Measurements from ENCODE around the gene KAZN.

Gene KAZN

DNA sequence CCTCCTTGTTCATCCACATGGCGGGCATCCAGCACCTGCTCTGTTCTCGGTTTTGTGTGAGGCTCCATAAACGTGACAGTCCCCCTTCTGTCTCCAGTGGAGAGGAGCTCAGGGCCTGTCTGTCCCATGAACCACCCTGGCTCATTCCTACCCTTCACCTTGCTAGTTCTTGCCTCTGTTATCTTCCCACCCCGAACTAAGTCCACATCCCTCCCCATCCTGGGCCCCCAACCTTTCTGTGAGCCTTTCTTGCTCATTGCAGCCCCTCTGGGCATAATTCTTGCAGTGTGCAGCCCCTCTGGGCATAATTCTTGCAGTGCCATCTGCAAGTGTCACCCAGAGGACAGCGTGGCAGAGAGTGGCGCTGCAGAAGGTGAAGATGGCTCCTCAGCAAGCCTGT is 338.3 kb downstream of the KAZN start (continued):
- no peak for TF ChIP-seq PPARA (CRISPR knock-in tag; IDR thresholded peaks at IDR 0.05; ENCODE audit: borderline replicate concordance)

DNA sequence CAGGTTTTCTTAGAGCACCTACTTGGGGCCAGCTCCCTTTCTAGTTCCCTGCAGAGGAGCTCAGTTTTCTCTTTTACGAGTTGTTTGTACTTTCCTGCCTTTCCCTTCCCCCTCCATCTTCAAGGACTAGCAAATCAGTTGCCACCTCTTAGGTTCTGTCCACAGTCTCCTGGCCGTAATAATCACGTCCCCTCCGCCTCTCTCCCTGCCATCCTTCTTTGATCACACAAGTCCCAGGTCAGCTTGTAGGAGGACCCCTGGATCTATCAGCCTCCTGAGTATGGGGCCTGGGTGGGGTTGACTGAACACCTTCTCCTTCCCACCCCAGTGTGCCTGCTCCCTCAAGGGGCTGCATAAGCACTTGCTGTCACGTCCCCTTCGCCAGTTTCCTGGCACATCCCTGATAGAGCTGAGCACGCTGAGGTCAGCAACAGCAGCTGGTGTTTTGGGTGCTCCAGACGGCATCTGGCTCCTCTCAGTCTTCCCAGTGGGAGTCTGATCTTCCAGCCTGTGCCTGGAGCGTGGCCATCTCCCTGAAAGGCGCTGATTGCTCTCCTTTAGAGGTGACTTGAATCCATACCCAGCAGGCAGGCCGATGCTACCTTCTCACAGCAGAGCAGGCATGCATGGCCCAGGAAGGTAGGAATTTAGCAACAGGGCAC is 338.9 kb downstream of the KAZN start:
- no peak for ATAC-seq
- no peak for TF ChIP-seq ZNF8 (CRISPR knock-in tag; IDR thresholded peaks at IDR 0.05)
- 0 out of 2 replicates have a peak, but pooled peaks have one; percentile 20 for TF ChIP-seq TCF4 (CRISPR knock-in tag; IDR thresholded peaks at IDR 0.05; ENCODE audit: borderline replicate concordance)

DNA sequence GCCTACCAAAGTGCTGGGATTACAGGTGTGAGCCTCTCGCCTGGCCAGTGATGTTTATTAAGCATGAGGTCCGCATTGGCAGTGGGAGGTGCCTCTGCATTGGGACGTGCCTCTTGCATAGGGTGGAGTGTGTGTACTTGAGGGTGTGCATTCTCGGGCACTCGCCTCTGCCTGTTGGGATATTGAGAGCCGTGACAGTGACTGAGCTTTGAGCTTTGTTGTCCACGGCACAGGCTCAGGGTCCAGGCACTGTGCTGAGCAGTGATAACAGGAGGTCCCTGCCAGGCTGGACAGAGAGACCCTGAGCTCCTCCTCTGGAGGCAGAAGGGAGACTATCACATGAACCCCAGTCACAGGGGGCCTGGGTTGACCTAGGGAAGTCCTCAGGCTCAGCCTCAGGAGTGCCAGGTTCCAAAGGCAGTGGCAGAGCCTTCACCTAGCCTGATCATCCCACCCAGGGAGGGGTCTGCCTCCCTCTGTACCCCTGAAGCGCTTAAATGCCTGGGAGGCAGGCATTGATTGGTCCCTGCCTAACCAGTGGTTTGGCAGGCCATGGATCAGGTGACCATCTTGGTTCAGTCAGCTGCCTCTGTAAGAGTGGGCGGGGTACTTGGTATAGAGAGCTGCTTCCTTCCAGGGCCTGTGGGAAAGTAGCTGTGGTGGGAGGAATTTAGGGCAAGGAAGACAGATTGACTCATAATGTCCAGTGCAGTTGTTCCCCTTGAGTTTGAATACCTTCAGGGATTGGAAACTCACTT is 341.2 kb downstream of the KAZN start:
- peak; percentile 33 for ATAC-seq
- no peak for TF ChIP-seq ZC3H10 (CRISPR knock-in tag; IDR thresholded peaks at IDR 0.05)
- TF ChIP-seq TCF4 (CRISPR knock-in tag; IDR thresholded peaks at IDR 0.05; ENCODE audit: borderline replicate concordance), result no peak
- no peak for TF ChIP-seq ESRRG (CRISPR knock-in tag; IDR thresholded peaks at IDR 0.05)
- no peak for TF ChIP-seq CSDC2 (CRISPR knock-in tag; IDR thresholded peaks at IDR 0.05)
- TF ChIP-seq, protein P1, sequence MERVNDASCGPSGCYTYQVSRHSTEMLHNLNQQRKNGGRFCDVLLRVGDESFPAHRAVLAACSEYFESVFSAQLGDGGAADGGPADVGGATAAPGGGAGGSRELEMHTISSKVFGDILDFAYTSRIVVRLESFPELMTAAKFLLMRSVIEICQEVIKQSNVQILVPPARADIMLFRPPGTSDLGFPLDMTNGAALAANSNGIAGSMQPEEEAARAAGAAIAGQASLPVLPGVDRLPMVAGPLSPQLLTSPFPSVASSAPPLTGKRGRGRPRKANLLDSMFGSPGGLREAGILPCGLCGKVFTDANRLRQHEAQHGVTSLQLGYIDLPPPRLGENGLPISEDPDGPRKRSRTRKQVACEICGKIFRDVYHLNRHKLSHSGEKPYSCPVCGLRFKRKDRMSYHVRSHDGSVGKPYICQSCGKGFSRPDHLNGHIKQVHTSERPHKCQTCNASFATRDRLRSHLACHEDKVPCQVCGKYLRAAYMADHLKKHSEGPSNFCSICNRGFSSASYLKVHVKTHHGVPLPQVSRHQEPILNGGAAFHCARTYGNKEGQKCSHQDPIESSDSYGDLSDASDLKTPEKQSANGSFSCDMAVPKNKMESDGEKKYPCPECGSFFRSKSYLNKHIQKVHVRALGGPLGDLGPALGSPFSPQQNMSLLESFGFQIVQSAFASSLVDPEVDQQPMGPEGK (CRISPR knock-in tag; IDR thresholded peaks at IDR 0.05; ENCODE audit: borderline replicate concordance), result no peak
- TF ChIP-seq ZNF8 (CRISPR knock-in tag; IDR thresholded peaks at IDR 0.05), result no peak

DNA sequence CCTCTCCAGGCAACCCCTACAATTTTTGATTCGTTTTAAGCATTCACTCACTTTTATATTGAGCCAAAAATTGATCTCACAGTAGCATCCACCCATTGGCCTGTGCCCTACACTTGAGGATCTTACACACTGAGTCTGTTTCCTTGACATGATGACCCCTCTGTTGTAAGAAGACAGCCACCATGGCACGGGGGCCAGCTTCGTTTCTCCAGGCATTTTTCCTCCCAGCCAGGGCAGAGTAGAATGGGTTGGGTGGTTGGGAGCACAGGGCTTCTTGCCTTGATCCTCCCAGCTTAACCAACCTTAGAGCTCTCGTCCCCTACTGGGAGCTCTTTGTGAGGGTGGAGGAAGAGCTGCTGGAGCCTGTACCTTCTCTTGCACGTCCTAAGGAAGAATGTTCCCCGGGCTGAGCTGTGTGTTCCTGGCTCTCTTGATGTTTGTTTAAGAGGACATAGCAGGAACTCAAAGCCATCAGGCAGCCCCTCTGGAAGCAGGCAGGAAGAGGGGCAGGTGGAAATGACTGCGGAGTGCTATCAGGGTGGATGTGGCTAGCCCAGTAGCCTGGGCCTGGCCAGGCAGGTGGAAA is 341.9 kb downstream of the KAZN start:
- TF ChIP-seq, protein P1 (CRISPR knock-in tag; IDR thresholded peaks at IDR 0.05; ENCODE audit: borderline replicate concordance), result no peak
- TF ChIP-seq TOX (CRISPR knock-in tag; IDR thresholded peaks at IDR 0.05; ENCODE audit: borderline replicate concordance), result no peak
- TF ChIP-seq, protein P2, sequence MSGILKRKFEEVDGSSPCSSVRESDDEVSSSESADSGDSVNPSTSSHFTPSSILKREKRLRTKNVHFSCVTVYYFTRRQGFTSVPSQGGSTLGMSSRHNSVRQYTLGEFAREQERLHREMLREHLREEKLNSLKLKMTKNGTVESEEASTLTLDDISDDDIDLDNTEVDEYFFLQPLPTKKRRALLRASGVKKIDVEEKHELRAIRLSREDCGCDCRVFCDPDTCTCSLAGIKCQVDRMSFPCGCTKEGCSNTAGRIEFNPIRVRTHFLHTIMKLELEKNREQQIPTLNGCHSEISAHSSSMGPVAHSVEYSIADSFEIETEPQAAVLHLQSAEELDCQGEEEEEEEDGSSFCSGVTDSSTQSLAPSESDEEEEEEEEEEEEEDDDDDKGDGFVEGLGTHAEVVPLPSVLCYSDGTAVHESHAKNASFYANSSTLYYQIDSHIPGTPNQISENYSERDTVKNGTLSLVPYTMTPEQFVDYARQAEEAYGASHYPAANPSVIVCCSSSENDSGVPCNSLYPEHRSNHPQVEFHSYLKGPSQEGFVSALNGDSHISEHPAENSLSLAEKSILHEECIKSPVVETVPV (CRISPR knock-in tag; IDR thresholded peaks at IDR 0.05), result no peak
- TF ChIP-seq OSR1 (CRISPR knock-in tag; IDR thresholded peaks at IDR 0.05), result no peak
- no peak for TF ChIP-seq ZNF8 (CRISPR knock-in tag; IDR thresholded peaks at IDR 0.05)
- no peak for TF ChIP-seq TCF4 (CRISPR knock-in tag; IDR thresholded peaks at IDR 0.05; ENCODE audit: borderline replicate concordance)
- no peak for TF ChIP-seq ESRRG (CRISPR knock-in tag; IDR thresholded peaks at IDR 0.05)
- TF ChIP-seq, protein P3, sequence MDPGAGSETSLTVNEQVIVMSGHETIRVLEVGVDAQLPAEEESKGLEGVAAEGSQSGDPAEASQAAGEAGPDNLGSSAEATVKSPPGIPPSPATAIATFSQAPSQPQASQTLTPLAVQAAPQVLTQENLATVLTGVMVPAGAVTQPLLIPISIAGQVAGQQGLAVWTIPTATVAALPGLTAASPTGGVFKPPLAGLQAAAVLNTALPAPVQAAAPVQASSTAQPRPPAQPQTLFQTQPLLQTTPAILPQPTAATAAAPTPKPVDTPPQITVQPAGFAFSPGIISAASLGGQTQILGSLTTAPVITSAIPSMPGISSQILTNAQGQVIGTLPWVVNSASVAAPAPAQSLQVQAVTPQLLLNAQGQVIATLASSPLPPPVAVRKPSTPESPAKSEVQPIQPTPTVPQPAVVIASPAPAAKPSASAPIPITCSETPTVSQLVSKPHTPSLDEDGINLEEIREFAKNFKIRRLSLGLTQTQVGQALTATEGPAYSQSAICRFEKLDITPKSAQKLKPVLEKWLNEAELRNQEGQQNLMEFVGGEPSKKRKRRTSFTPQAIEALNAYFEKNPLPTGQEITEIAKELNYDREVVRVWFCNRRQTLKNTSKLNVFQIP (CRISPR knock-in tag; IDR thresholded peaks at IDR 0.05; ENCODE audit: borderline replicate concordance, low read depth), result no peak
- no peak for ATAC-seq

DNA sequence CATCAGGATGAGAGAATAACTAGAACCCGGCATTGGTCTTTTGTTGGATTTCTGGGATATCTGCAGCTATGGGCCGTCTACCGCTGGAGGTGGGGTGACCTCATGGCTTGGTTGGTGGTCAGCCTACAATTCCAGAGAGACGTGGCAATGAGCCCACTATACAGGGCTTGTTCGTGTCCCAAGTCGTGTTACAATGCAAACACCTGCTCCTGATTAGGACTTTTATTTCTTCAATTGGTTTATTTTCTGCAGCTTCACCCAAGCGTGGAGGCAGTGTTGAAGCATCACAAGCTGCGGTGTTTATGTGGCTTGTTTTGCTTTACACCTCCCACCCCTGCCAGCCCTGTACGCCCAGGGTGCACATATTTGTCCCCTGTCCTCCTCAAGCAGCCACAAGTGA is 343.4 kb downstream of the KAZN start:
- TF ChIP-seq OSR1 (CRISPR knock-in tag; IDR thresholded peaks at IDR 0.05) (no peak), BACH2 (CRISPR knock-in tag; IDR thresholded peaks at IDR 0.05; ENCODE audit: borderline replicate concordance) (no peak), ZC3H10 (CRISPR knock-in tag; IDR thresholded peaks at IDR 0.05) (no peak), TCF4 (CRISPR knock-in tag; IDR thresholded peaks at IDR 0.05; ENCODE audit: borderline replicate concordance) (no peak), PPARA (CRISPR knock-in tag; IDR thresholded peaks at IDR 0.05; ENCODE audit: borderline replicate concordance) (no peak), SNAI2 (CRISPR knock-in tag; IDR thresholded peaks at IDR 0.05) (no peak), TOX (CRISPR knock-in tag; IDR thresholded peaks at IDR 0.05; ENCODE audit: borderline replicate concordance) (no peak), ESRRG (CRISPR knock-in tag; IDR thresholded peaks at IDR 0.05) (no peak), ZFP30 (CRISPR knock-in tag; IDR thresholded peaks at IDR 0.05) (no peak), GLIS3 (CRISPR knock-in tag; IDR thresholded peaks at IDR 0.05) (no peak), CSDC2 (CRISPR knock-in tag; IDR thresholded peaks at IDR 0.05) (no peak)
- TF ChIP-seq, protein P1 (CRISPR knock-in tag; IDR thresholded peaks at IDR 0.05; ENCODE audit: borderline replicate concordance), result no peak
- TF ChIP-seq, protein P4, sequence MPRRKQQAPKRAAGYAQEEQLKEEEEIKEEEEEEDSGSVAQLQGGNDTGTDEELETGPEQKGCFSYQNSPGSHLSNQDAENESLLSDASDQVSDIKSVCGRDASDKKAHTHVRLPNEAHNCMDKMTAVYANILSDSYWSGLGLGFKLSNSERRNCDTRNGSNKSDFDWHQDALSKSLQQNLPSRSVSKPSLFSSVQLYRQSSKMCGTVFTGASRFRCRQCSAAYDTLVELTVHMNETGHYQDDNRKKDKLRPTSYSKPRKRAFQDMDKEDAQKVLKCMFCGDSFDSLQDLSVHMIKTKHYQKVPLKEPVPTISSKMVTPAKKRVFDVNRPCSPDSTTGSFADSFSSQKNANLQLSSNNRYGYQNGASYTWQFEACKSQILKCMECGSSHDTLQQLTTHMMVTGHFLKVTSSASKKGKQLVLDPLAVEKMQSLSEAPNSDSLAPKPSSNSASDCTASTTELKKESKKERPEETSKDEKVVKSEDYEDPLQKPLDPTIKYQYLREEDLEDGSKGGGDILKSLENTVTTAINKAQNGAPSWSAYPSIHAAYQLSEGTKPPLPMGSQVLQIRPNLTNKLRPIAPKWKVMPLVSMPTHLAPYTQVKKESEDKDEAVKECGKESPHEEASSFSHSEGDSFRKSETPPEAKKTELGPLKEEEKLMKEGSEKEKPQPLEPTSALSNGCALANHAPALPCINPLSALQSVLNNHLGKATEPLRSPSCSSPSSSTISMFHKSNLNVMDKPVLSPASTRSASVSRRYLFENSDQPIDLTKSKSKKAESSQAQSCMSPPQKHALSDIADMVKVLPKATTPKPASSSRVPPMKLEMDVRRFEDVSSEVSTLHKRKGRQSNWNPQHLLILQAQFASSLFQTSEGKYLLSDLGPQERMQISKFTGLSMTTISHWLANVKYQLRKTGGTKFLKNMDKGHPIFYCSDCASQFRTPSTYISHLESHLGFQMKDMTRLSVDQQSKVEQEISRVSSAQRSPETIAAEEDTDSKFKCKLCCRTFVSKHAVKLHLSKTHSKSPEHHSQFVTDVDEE (CRISPR knock-in tag; IDR thresholded peaks at IDR 0.05), result no peak
- no peak for ATAC-seq
